OCI-LY7 (cell line): ENCODE data around the gene VPS39. TPM values are rescaled to one million over a fixed set of nuclear protein-coding genes. Genes with fewer than 3 reads are reported as not detected.

Experiments used
- BruUV-seq: library from RNA; stranded (reverse); fragments of 400-500 nt; replicated peaks from 2 replicates; lab custom pipeline; 2021; lab: Mats Ljungman, UMichigan
- CTCF ChIA-PET: fragments of 300-600 bp; sonication (Branson Sonifier 250); formaldehyde crosslinking; loops from one replicate; lab custom pipeline; 2022; ENCODE audit warnings: antibody characterized with exemption; ENCODE audit not compliant: unreplicated experiment; lab: Charles Lee
- POLR2A ChIA-PET: fragments of 300-600 bp; sonication (Branson Sonifier 250); formaldehyde crosslinking; loops from one replicate; lab custom pipeline; 2022; ENCODE audit warnings: antibody characterized with exemption; lab: Charles Lee
- DNase-seq: peaks from one replicate; pipeline ENCODE4 v3.0.0-alpha.2; 2015; ENCODE audit warnings: low spot score
- H2AFZ ChIP-seq: fragments of 200-600 bp; sonication (generic), shearing (Covaris generic); 2 replicates; pipeline ENCODE4 v1.6.1; 2014; ENCODE audit warnings: mild to moderate bottlenecking, antibody characterized with exemption, low read length, moderate library complexity
- H3K27ac ChIP-seq: fragments of 200-600 bp; sonication (generic); 2 replicates; pipeline ENCODE4 v1.5.1; 2014; ENCODE audit warnings: mixed run types, low read depth, mild to moderate bottlenecking, moderate library complexity, low read length, inconsistent platforms; ENCODE audit not compliant: poor library complexity, severe bottlenecking
- H3K36me3 ChIP-seq: fragments of 200-600 bp; sonication (generic); 2 replicates; pipeline ENCODE4 v1.6.1; 2014; ENCODE audit warnings: mild to moderate bottlenecking, antibody characterized with exemption, low read length, moderate library complexity, mixed read lengths; ENCODE audit not compliant: insufficient read depth
- H3K4me1 ChIP-seq: fragments of 200-600 bp; sonication (generic); 2 replicates; pipeline ENCODE4 v1.5.1; 2014; ENCODE audit warnings: mild to moderate bottlenecking, low read length; ENCODE audit not compliant: insufficient read depth, poor library complexity, severe bottlenecking
- H3K4me2 ChIP-seq: fragments of 200-600 bp; sonication (generic); 2 replicates; pipeline ENCODE4 v1.6.1; 2014; ENCODE audit warnings: mild to moderate bottlenecking, low read length
- H3K4me3 ChIP-seq: fragments of 200-600 bp; sonication (generic); 2 replicates; pipeline ENCODE4 v1.5.1; 2014; ENCODE audit warnings: mild to moderate bottlenecking, low read depth, low read length; ENCODE audit not compliant: poor library complexity, severe bottlenecking
- H3K79me2 ChIP-seq: fragments of 200-600 bp; sonication (generic); 2 replicates; pipeline ENCODE4 v1.6.1; 2016; ENCODE audit warnings: low read depth, mild to moderate bottlenecking, low read length, moderate library complexity, mixed read lengths; ENCODE audit not compliant: insufficient read depth
- H3K9me2 ChIP-seq: fragments of 200-600 bp; sonication (generic); 2 replicates; pipeline ENCODE4 v1.6.1; 2016; ENCODE audit warnings: mild to moderate bottlenecking, low read length, mixed read lengths; ENCODE audit not compliant: insufficient read depth
- H3K9me3 ChIP-seq: fragments of 200-600 bp; sonication (generic); 2 replicates; pipeline ENCODE4 v1.6.1; 2014; ENCODE audit warnings: mild to moderate bottlenecking, mixed run types, low read length, mixed read lengths
- H4K20me1 ChIP-seq: fragments of 200-600 bp; sonication (generic); 2 replicates; pipeline ENCODE4 v1.6.1; 2014; ENCODE audit warnings: mild to moderate bottlenecking, antibody characterized with exemption, low read length, moderate library complexity, mixed read lengths; ENCODE audit not compliant: insufficient read depth
- CTCF ChIP-seq: fragments of 200-600 bp; sonication (generic); conservative IDR thresholded peaks from 2 replicates; pipeline ENCODE4 v1.5.1; 2014; ENCODE audit warnings: mild to moderate bottlenecking, antibody characterized with exemption, low read length, moderate library complexity, mixed read lengths
- EZH2phosphoT487 ChIP-seq: fragments of 200-600 bp; sonication (generic); IDR thresholded peaks from 2 replicates; pipeline ENCODE4 v1.6.1; 2018; ENCODE audit warnings: low read depth, borderline replicate concordance, mild to moderate bottlenecking, mixed run types, antibody characterized with exemption, low read length, moderate library complexity, mixed read lengths
- intact Hi-C: fragments of 100-400 bp; cut with micrococcal nuclease; formaldehyde crosslinking; loops from one replicate; pipeline ENCODE4 v1.10.0; 2022; ENCODE audit not compliant: unreplicated experiment
- total RNA-seq, 2 experiments: library from RNA; depleted of rRNA in 1 of 2; stranded (reverse); fragments of >200 nt in 1 of 2; shearing (Covaris generic) in 1 of 2; gene quantifications; 2 replicates each; pipeline ENCODE4 v1.2.3, GENCODE V29; 2014 to 2022

VPS39 gene
- total RNA-seq, 2 experiments from 2014 or later: 25.1 to 60.5 TPM

DNA sequence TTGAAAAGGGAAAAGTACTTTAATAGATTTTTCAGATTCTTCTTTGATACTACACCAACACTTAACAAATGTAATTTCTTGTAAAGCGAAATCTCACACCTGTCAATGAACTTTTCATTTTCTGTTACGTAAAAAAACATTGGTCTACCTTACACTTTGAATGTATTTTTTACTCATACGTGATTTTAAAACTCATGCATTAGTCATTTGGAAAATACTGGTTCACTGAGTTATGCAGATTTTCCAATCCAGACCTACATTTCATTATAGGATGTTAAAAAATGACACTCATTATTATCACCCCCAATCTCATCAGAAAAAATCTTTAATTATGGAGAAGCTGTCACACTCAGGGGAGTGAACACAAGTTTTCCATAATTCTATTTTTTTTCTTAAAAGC, 14.7 kb downstream of the VPS39 start:
- H4K20me1 ChIP-seq: no peaks in the 10 kb centered on the region
- H3K4me1 ChIP-seq: peaks cover 22% of the 10 kb centered on the region
- intact Hi-C loops: no loop called here
- H3K36me3 ChIP-seq: peaks cover 52% of the 10 kb centered on the region
- no peaks in the 10 kb centered on the region for H3K79me2 ChIP-seq
- CTCF ChIA-PET: no interaction called here
- POLR2A ChIA-PET: interaction anchor here (0.6 to 0.9 kb wide), 3 partner anchors 10 to 69 kb away, joined by 3 read pairs; no protein-coding TSS in a partner anchor
- TF ChIP-seq EZH2phosphoT487 (no peak), CTCF (no peak)
- BruUV-seq: no TSS peak
- H3K9me3 ChIP-seq: no peaks in the 10 kb centered on the region
- no peak overlapping the region for H3K27ac ChIP-seq
- no peak overlapping the region for H3K4me3 ChIP-seq
- no peak for DNase-seq
- no peak overlapping the region for H2AFZ ChIP-seq
- H3K9me2 ChIP-seq: no peaks in the 10 kb centered on the region
- H3K4me2 ChIP-seq: no peak overlapping the region

GRCh38 chr15:42191610-42192346, 16.3 kb downstream of the VPS39 start:
- no TSS peak for BruUV-seq
- no peaks in the 10 kb centered on the region for H3K79me2 ChIP-seq
- H2AFZ ChIP-seq: peak overlapping the region; percentile 34; the same call in 1 of the 2 replicates
- peaks cover 22% of the 10 kb centered on the region for H3K4me1 ChIP-seq
- no peaks in the 10 kb centered on the region for H3K9me2 ChIP-seq
- ChIA-PET CTCF (no interaction called here), POLR2A (interaction anchor here (0.7 to 1.1 kb wide), 2 partner anchors 17 to 657 kb away, joined by 3 read pairs; partner anchors contain the start of gene VPS39)
- peak; percentile 50 for DNase-seq
- peaks cover 56% of the 10 kb centered on the region for H3K36me3 ChIP-seq
- H4K20me1 ChIP-seq: no peaks in the 10 kb centered on the region
- peak overlapping the region; percentile 71 for H3K4me2 ChIP-seq
- H3K9me3 ChIP-seq: no peaks in the 10 kb centered on the region
- peak overlapping the region; percentile 25 for H3K4me3 ChIP-seq
- TF ChIP-seq EZH2phosphoT487: no peak
- TF ChIP-seq CTCF: no peak
- intact Hi-C loops: no loop called here
- peak overlapping the region; percentile 38 for H3K27ac ChIP-seq

DNA sequence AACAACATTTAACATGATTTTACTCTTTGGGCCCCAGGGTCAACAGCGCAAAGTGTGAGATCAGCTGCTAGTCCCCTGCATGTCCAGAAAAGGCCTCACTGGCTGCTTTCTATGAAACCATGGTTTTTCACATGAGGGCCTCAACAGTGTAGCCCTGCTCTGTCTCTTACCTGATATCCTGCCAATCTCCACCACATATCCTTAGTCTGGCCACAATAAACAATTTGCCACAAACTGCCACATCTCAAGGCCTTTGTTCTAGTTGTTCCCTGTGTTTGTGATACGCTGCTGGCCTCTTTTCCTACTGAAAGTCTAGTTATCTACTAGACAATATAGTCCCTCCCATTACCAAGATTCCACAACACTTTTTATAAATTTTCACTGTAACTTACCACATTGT, 17.7 kb downstream of the VPS39 start:
- intact Hi-C loops: no loop called here
- Histone ChIP-seq H3K4me2 (no peak overlapping the region), H3K4me1 (peaks cover 22% of the 10 kb centered on the region), H3K9me3 (no peaks in the 10 kb centered on the region), H3K36me3 (peaks cover 70% of the 10 kb centered on the region), H3K9me2 (no peaks in the 10 kb centered on the region), H2AFZ (no peak overlapping the region), H3K79me2 (no peaks in the 10 kb centered on the region), H3K4me3 (no peak overlapping the region), H3K27ac (no peak overlapping the region), H4K20me1 (no peaks in the 10 kb centered on the region)
- no TSS peak for BruUV-seq
- CTCF ChIA-PET: no interaction called here
- POLR2A ChIA-PET: no interaction called here
- TF ChIP-seq EZH2phosphoT487 (no peak), CTCF (no peak)
- DNase-seq: no peak
